Kidney (tissue), 14 donors: Measurements from ENCODE around the gene HSPB1. TPM values are rescaled to one million over a fixed set of nuclear protein-coding genes. Genes with fewer than 3 reads are reported as not detected.
"Not testable (repeated sequence)": the region's sequence is repeated elsewhere in the genome, so short reads cannot be mapped to it uniquely, and the experiment has no call there.

Experiments
- DNase-seq, 5 donors: peaks; one replicate each; pipeline ENCODE4 v3.0.0-alpha.2; 2013 to 2020
- FAIRE-seq: peaks from 2 replicates; lab custom pipeline; 2012; peaks lifted over from hg19 to GRCh38; lab: Jason Lieb, UNC
- H3K27ac ChIP-seq, 2 donors: one replicate each; pipeline ENCODE4 v1.7.0; 2013; ENCODE audit warnings: low read depth in 2 of 2, low read length in 2 of 2, inconsistent platforms in 1 of 2
- H3K27me3 ChIP-seq: one replicate; pipeline ENCODE4 v1.7.1; 2013; ENCODE audit warnings: low read length, inconsistent platforms; ENCODE audit not compliant: control insufficient read depth, insufficient read depth
- H3K36me3 ChIP-seq, 3 donors: one replicate each; pipeline versions ENCODE4 v1.7.0 to v1.7.1; 2013; ENCODE audit warnings: low read length in 3 of 3, control low read depth in 1 of 3, inconsistent platforms in 1 of 3; ENCODE audit not compliant: insufficient read depth in 3 of 3, control insufficient read depth in 2 of 3
- H3K4me1 ChIP-seq, 3 donors: one replicate each; pipeline versions ENCODE4 v1.7.0 to v1.7.1; 2013; ENCODE audit warnings: low read length in 3 of 3, inconsistent platforms in 1 of 3, low read depth in 1 of 3; ENCODE audit not compliant: control insufficient read depth in 2 of 3, insufficient read depth in 2 of 3
- H3K4me3 ChIP-seq, 3 donors: one replicate each; pipeline versions ENCODE4 v1.7.0 to v1.8.1; 2013; ENCODE audit warnings: low read length in 3 of 3, control low read depth in 1 of 3, inconsistent platforms in 1 of 3
- H3K9ac ChIP-seq, 3 donors: one replicate each; pipeline versions ENCODE4 v1.7.0 to v1.7.1; 2013; ENCODE audit warnings: low read length in 3 of 3, control low read depth in 1 of 3, inconsistent platforms in 1 of 3
- H3K9me3 ChIP-seq, 3 donors: one replicate each; pipeline versions ENCODE4 v1.7.0 to v1.7.1; 2013; ENCODE audit warnings: low read length in 3 of 3, control low read depth in 1 of 3, inconsistent platforms in 1 of 3; ENCODE audit not compliant: control insufficient read depth in 2 of 3, insufficient read depth in 1 of 3
- intact Hi-C: fragments of 100-400 bp; cut with DNase I; formaldehyde crosslinking; loops from one replicate; pipeline ENCODE4 v1.11.1; 2022
- polyA plus RNA-seq: library from polyadenylated mRNA; stranded (reverse); fragments of 350-450 nt; fragmentation: Illumina TruSeq; extraction: RNeasy Lipid Tissue Mini Kit (QIAGEN cat#74804); gene quantifications from one replicate; pipeline ENCODE4 v1.2.3, GENCODE V29; 2014; ENCODE audit warnings: low read depth, low replicate concordance; ENCODE audit not compliant: insufficient read depth
- total RNA-seq: library from RNA; stranded (reverse); fragmentation: NEBNext Ultra II Directional; extraction: Animal tissue kit (Norgen Biotek cat#: 25700); gene quantifications from one replicate; pipeline ENCODE4 v1.2.1, GENCODE V29; 2021
- TF ChIP-seq, protein P1 (sequence below): IDR thresholded peaks from 3 replicates; pipeline ENCODE4 v1.5.1; 2012; ENCODE audit warnings: mild to moderate bottlenecking, moderate library complexity, borderline replicate concordance; ENCODE audit not compliant: insufficient read depth; ENCODE audit errors: extremely low read depth
- donor health status: control.
- donor health status: control.
- donor health status: control.
- donor health status: control.
- donor health status: control.
- donor health status: DM: yes; HTN: yes; CAD: no.
- donor health status: Normal renal cell carcinoma (clear cell type).

Gene HSPB1
- total and polyA plus RNA-seq, 2 donors from 2014 or later, result 1,012 to 1,561 TPM

DNA sequence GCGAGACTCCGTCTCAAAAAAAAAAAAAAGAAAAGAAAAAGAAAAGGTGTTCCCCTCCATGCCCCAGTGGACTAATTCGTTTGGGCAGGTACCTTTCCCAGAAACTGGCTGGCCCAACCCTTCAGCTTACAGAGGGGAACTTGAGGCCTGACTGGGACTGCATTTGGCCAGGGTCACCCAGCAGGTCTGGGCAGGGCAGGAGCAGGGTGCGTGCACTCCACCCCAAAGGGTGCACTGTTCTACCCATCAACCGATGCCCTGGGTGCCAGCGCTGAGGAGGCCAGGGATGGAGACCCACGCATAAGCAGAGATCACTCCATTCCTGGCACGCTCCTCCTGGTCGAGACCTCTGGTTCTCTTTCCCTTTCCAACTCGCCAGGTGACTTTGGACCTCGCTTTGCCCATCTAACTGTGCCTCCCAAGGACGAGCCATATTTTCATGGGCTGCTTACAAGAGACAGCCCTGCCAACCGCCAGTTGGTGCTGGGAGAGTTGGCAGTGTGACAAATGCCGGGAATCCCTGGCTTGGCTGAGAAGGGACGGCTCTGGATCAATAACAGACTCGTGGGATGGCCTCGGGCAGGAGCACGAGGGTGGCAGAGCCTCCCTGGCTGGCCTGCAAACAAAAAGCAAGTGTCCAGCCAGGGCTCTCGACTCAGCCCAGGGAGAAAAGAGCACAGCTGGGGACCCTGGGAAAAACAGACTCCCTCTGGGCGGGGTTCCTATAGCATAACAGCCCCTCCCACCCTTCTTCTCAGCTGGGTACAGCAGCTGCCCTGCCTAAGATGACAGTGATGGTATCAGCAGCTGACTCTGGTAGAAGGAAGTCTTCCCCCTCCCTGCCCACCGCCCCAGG, 7.9 kb downstream of the HSPB1 start:
- DNase-seq, result no peak
- intact Hi-C loops, result loop anchor here (10.0 kb wide), 1 partner anchor 136 kb away; no protein-coding TSS in a partner anchor
- Histone ChIP-seq H3K36me3 (no peaks in the 10 kb centered on the region), H3K27me3 (no peaks in the 10 kb centered on the region), H3K9me3 (no peaks in the 10 kb centered on the region), H3K9ac (no peak overlapping the region), H3K4me1 (peaks cover 0 to 3% (median 0%) of the 10 kb centered on the region in 3 donors), H3K27ac (no peak overlapping the region), H3K4me3 (no peak overlapping the region)
- no peak for FAIRE-seq
- TF ChIP-seq, protein P1, sequence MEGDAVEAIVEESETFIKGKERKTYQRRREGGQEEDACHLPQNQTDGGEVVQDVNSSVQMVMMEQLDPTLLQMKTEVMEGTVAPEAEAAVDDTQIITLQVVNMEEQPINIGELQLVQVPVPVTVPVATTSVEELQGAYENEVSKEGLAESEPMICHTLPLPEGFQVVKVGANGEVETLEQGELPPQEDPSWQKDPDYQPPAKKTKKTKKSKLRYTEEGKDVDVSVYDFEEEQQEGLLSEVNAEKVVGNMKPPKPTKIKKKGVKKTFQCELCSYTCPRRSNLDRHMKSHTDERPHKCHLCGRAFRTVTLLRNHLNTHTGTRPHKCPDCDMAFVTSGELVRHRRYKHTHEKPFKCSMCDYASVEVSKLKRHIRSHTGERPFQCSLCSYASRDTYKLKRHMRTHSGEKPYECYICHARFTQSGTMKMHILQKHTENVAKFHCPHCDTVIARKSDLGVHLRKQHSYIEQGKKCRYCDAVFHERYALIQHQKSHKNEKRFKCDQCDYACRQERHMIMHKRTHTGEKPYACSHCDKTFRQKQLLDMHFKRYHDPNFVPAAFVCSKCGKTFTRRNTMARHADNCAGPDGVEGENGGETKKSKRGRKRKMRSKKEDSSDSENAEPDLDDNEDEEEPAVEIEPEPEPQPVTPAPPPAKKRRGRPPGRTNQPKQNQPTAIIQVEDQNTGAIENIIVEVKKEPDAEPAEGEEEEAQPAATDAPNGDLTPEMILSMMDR, result no peak

DNA sequence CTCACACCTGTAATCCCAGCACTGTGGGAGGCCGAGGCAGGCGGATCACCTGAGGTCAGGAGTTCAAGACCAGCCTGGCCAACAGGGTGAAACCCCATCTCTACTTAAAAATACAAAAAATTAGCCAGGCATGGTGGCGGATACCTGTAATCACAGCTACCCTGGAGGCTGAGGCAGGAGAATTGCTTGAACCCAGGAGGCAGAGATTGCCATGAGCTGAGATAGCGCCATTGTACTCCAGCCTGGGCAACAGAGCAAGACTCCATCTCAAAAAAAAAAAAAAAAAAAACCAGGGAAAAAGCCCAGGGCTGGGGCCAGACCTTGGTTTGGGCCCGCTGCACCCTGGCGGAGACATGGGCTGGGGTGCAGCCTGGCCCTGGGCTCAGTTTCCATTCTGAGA, 9.4 kb downstream of the HSPB1 start:
- not testable (repeated sequence) for H3K9ac ChIP-seq, H3K9me3 ChIP-seq, H3K36me3 ChIP-seq, H3K4me1 ChIP-seq, H3K27me3 ChIP-seq, H3K4me3 ChIP-seq, FAIRE-seq, DNase-seq, H3K27ac ChIP-seq
- intact Hi-C loops, result loop anchor here (10.0 kb wide), 1 partner anchor 137 kb away; no protein-coding TSS in a partner anchor

DNA sequence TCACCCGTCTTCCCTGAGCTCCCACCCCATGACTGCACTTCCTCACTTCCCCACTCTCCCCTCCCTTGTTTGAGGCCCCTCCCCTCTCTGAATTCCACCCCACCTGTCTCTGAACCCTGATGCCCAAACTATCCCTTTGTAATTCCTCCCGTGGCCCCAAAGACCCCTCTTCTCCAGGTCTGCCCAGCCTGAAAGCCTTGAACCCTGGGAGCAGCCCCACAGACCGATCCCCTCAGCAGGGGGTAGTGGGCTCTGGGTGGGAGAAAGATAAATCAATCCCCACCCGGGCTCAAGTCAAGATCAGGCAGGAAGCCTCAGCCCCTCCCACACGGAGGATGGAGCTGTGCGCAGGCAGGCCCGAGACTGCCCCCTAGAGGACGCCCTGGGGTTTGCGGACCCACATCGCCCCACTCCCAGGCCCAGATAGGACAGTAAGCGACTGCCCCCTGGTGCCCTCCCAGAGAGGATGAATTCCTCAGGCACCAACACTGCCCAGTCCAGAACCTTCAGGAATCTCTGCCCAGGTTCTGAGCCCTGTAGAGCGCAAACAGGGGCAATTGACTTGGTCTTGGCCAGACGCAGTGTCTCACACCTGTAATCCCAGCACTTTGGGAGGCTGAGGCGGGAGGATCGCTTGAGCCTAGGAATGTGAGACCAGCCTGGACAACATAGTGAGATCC, 11.7 kb downstream of the HSPB1 start:
- Histone ChIP-seq H3K36me3 (no peaks in the 10 kb centered on the region), H3K4me1 (peaks cover 0 to 10% (median 4%) of the 10 kb centered on the region in 3 donors), H3K9ac (no peak overlapping the region), H3K4me3 (no peak overlapping the region), H3K9me3 (no peaks in the 10 kb centered on the region), H3K27ac (no peak overlapping the region), H3K27me3 (no peaks in the 10 kb centered on the region)
- DNase-seq (peak; percentile 95 to 98 (median 97)), FAIRE-seq (no peak)
- intact Hi-C loops, result loop anchor here (10.0 kb wide), 1 partner anchor 139 kb away; no protein-coding TSS in a partner anchor
- TF ChIP-seq, protein P1, result peak; percentile 100

GRCh38 chr7:76314740-76315139, 12.3 kb downstream of the HSPB1 start:
- H3K36me3 ChIP-seq, H3K27me3 ChIP-seq, DNase-seq, H3K4me3 ChIP-seq, H3K9me3 ChIP-seq, H3K27ac ChIP-seq, H3K9ac ChIP-seq, FAIRE-seq: not testable (repeated sequence)
- peaks cover 0 to 12% (median 4%) of the 10 kb centered on the region in 3 donors for H3K4me1 ChIP-seq
- intact Hi-C loops, result loop anchor here (10.0 kb wide), 1 partner anchor 140 kb away; no protein-coding TSS in a partner anchor
